ENCODE data around the gene IGF2BP2.

IGF2BP2 gene

DNA sequence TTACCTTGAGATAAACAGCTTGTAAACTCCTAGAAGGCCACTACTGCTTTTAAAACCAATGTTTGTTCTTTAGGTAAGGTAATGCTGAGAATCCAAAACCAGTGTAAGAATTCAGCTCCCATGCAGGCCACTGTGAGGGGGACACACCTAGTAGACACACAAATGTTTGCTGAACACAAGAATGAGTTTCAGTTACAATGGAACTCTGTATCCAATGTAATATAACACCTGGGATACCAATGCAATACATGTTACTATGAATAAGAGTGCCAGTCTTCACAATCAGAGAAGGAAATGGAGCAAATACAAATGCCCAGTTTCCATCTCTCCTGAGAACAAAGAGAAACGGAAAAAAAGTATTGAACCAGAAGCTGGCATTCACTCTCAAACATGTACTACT is 65.9 kb downstream of the IGF2BP2 start:
- H3K4me3 ChIP-seq (replicated peaks; ENCODE audit: low read depth, low read length), result no peak overlapping the region
- TF ChIP-seq, protein P1, sequence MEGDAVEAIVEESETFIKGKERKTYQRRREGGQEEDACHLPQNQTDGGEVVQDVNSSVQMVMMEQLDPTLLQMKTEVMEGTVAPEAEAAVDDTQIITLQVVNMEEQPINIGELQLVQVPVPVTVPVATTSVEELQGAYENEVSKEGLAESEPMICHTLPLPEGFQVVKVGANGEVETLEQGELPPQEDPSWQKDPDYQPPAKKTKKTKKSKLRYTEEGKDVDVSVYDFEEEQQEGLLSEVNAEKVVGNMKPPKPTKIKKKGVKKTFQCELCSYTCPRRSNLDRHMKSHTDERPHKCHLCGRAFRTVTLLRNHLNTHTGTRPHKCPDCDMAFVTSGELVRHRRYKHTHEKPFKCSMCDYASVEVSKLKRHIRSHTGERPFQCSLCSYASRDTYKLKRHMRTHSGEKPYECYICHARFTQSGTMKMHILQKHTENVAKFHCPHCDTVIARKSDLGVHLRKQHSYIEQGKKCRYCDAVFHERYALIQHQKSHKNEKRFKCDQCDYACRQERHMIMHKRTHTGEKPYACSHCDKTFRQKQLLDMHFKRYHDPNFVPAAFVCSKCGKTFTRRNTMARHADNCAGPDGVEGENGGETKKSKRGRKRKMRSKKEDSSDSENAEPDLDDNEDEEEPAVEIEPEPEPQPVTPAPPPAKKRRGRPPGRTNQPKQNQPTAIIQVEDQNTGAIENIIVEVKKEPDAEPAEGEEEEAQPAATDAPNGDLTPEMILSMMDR (IDR thresholded peaks at IDR 0.05; ENCODE audit: low read depth, low read length, missing control alignments), result no peak
- no peak for DNase-seq (ENCODE audit: extremely low read depth, low read depth)

DNA sequence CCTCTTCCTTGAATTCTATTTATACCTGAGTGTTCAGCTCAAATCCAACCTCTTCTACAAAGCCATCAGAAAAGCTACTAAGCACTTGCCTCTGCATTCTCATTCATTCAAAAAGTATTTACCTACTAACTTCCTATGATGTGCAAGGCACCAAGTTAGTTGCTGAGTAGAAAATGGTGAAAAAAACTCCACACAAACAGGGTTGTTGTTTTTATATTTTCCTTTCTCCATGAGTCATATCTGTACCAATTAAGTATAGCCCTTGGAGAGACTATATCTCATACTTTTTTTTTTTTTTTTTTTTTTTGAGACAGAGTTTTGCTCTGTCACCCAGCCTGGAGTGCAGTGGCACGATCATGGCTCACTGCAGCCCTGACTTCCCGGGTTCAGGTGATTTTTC is 67.7 kb downstream of the IGF2BP2 start:
- H3K4me3 ChIP-seq (replicated peaks; ENCODE audit: low read depth, low read length), result no peak overlapping the region
- no peak for DNase-seq (ENCODE audit: extremely low read depth, low read depth)
- TF ChIP-seq, protein P1 (IDR thresholded peaks at IDR 0.05; ENCODE audit: low read depth, low read length, missing control alignments), result no peak

DNA sequence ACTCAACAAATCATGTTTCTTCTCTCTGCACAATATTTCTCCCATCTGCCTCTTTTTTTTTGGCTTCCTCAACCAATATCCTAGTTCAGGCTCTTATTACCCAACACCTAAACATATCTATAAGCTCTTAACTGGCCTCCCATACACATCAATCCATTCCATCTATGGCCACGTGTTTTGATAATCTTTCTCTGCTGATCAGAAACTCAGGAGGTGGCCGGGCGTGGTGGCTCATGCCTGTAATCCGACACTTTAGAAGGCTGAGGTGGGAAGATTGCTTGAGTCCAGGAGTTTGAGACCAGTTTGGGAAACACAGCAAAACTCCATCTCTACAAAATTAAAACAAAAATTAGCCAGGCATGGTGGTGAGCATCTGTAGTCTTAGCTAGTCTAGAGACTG is 68.4 kb downstream of the IGF2BP2 start:
- TF ChIP-seq, protein P1 (IDR thresholded peaks at IDR 0.05; ENCODE audit: low read depth, low read length, missing control alignments), result no peak
- no peak for DNase-seq (ENCODE audit: extremely low read depth, low read depth)

DNA sequence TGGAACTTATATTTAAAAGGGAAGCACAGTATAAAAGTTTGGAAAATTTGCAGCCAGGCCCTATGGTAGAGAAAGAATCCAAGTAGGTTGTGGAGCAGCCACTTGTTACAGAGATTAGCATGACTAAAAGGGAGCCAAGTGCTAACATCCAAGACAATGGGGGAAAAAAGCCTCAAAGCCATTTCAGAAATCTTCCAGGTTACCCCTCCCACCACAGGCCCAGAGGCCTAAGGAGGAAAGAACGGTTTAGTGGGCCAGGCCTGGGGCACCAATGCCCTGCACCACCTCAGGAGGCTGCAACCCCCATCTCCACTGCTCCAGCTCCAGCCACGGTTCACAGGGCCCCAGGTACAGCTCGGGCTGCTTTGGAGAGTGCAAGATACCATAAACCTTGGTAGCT is 69.9 kb downstream of the IGF2BP2 start:
- no peak for DNase-seq (ENCODE audit: extremely low read depth, low read depth)
- TF ChIP-seq, protein P1 (IDR thresholded peaks at IDR 0.05; ENCODE audit: low read depth, low read length, missing control alignments), result no peak
- H3K4me3 ChIP-seq (replicated peaks; ENCODE audit: low read depth, low read length), result no peak overlapping the region

More for the DNA sequence above, 68.4 kb downstream of the IGF2BP2 start:
- no peak overlapping the region for H3K4me3 ChIP-seq (replicated peaks; ENCODE audit: low read depth, low read length)

GRCh38 chr3:185753354-185753753 is 71.5 kb downstream of the IGF2BP2 start:
- no peak overlapping the region for H3K4me3 ChIP-seq (replicated peaks; ENCODE audit: low read depth, low read length)
- no peak for DNase-seq (ENCODE audit: extremely low read depth, low read depth)
- TF ChIP-seq, protein P1 (IDR thresholded peaks at IDR 0.05; ENCODE audit: low read depth, low read length, missing control alignments), result no peak

DNA sequence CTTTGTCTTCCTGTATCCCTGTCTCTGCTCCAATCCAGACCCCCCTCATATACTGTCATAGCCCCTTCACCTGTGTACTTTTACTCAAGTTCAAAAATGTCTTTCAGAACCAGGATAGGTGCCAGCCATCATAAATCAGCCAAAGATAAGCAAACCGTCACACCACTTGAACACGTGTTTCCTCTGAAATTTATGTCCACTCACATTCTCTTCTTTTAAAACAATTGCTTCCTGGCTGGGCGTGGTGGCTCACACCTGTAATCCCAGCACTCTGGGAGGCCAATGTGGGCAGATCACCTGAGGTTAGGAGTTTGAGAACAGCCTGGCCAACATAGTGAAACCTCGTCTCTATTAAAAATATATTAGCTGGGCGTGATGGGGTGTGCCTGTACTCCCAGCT is 74.1 kb downstream of the IGF2BP2 start:
- TF ChIP-seq, protein P1 (IDR thresholded peaks at IDR 0.05; ENCODE audit: low read depth, low read length, missing control alignments), result no peak
- DNase-seq (ENCODE audit: extremely low read depth, low read depth), result no peak
- H3K4me3 ChIP-seq (replicated peaks; ENCODE audit: low read depth, low read length), result no peak overlapping the region

- DNase-seq (ENCODE audit: extremely low read depth, low read depth), result no peak
- H3K4me3 ChIP-seq (replicated peaks; ENCODE audit: low read depth, low read length), result no peak overlapping the region
- TF ChIP-seq, protein P1 (IDR thresholded peaks at IDR 0.05; ENCODE audit: low read depth, low read length, missing control alignments), result no peak
These were observed 74.8 kb downstream of the IGF2BP2 start for GRCh38 chr3:185750015-185750414.
